ENCODE data around the gene TFEB.

- TF ChIP-seq TAF1 (IDR thresholded peaks at IDR 0.05; ENCODE audit: low read depth, low read length) (no peak), POLR2A (IDR thresholded peaks at IDR 0.05; ENCODE audit: control extremely low read depth in 1 of 2, low read depth in 2 of 2, low read length in 2 of 2) (no peak), CREB1 (IDR thresholded peaks at IDR 0.05) (no peak), GTF2F1 (IDR thresholded peaks at IDR 0.05; ENCODE audit: borderline replicate concordance, low read depth, low read length) (no peak), CTCF (IDR thresholded peaks at IDR 0.05; ENCODE audit: control extremely low read depth in 1 of 3, insufficient read depth in 1 of 3, low read depth in 1 of 3, low read length in 3 of 3) (no peak), RFX5 (IDR thresholded peaks at IDR 0.05; ENCODE audit: borderline replicate concordance, low read depth, low read length) (no peak), SP2 (IDR thresholded peaks at IDR 0.05; ENCODE audit: low read length) (no peak), CBX5 (IDR thresholded peaks at IDR 0.05; ENCODE audit: low read depth, low read length) (no peak), BRCA1 (IDR thresholded peaks at IDR 0.05; ENCODE audit: low read depth, low read length) (no peak), ATF3 (IDR thresholded peaks at IDR 0.05; ENCODE audit: insufficient read depth, low read depth, low read length) (no peak)
These were observed 87.3 kb downstream of the TFEB start for GRCh38 chr6:41648070-41648585.
